Hepatocyte (in vitro differentiated cells): Measurements from ENCODE around the gene TUBGCP2. TPM values are rescaled to one million over a fixed set of nuclear protein-coding genes. Genes with fewer than 3 reads are reported as not detected.

ENCODE experiments used
- DNase-seq: peaks from one replicate; pipeline ENCODE4 v3.0.0-alpha.2; 2016; ENCODE audit warnings: low spot score
- H2AFZ ChIP-seq: fragments of 200-600 bp; sonication (generic); 2 replicates; pipeline ENCODE4 v1.6.0; 2016; ENCODE audit warnings: antibody characterized with exemption, mild to moderate bottlenecking
- H3K27ac ChIP-seq: fragments of 200-600 bp; sonication (generic); 2 replicates; pipeline ENCODE4 v1.5.1; 2016; ENCODE audit warnings: mild to moderate bottlenecking
- H3K27me3 ChIP-seq: fragments of 200-600 bp; sonication (generic); 2 replicates; pipeline ENCODE4 v1.6.1; 2016
- H3K36me3 ChIP-seq: fragments of 200-600 bp; sonication (generic); replicated peaks from 2 replicates; pipeline ENCODE4 v1.5.1; 2016; ENCODE audit warnings: low read depth; ENCODE audit not compliant: insufficient read depth
- H3K4me1 ChIP-seq: fragments of 200-600 bp; sonication (generic); 2 replicates; pipeline ENCODE4 v1.5.1; 2016; ENCODE audit warnings: mild to moderate bottlenecking, moderate library complexity; ENCODE audit not compliant: insufficient read depth
- H3K4me2 ChIP-seq: fragments of 200-600 bp; sonication (generic); 2 replicates; pipeline ENCODE4 v1.6.0; 2016
- H3K4me3 ChIP-seq: fragments of 200-600 bp; sonication (generic); 2 replicates; pipeline ENCODE4 v1.5.1; 2016; ENCODE audit warnings: mild to moderate bottlenecking
- H3K79me2 ChIP-seq: fragments of 200-600 bp; sonication (generic); 2 replicates; pipeline ENCODE4 v1.6.0; 2017; ENCODE audit warnings: mild to moderate bottlenecking
- H3K9me2 ChIP-seq: fragments of 200-600 bp; sonication (generic); replicated peaks from 2 replicates; pipeline ENCODE4 v1.6.0; 2017; ENCODE audit warnings: mild to moderate bottlenecking; ENCODE audit not compliant: insufficient read depth
- H3K9me3 ChIP-seq: fragments of 200-600 bp; sonication (generic); 2 replicates; pipeline ENCODE4 v1.5.1; 2016; ENCODE audit warnings: low read depth, mild to moderate bottlenecking
- H4K20me1 ChIP-seq: fragments of 200-600 bp; sonication (generic); 2 replicates; pipeline ENCODE4 v1.6.0; 2016; ENCODE audit warnings: mild to moderate bottlenecking; ENCODE audit not compliant: insufficient read depth, poor library complexity, severe bottlenecking
- CTCF ChIP-seq: fragments of 200-600 bp; sonication (generic); IDR thresholded peaks from 2 replicates; pipeline ENCODE4 v1.5.1; 2016; ENCODE audit warnings: antibody characterized with exemption, mild to moderate bottlenecking; ENCODE audit not compliant: poor library complexity
- EZH2 ChIP-seq: fragments of 200-600 bp; sonication (generic); IDR thresholded peaks from 2 replicates; pipeline ENCODE4 v1.6.1; 2016; ENCODE audit warnings: antibody characterized with exemption, mild to moderate bottlenecking, borderline replicate concordance
- EZH2phosphoT487 ChIP-seq: fragments of 200-600 bp; sonication (generic); IDR thresholded peaks from one replicate; pipeline ENCODE4 v1.6.1; 2018; ENCODE audit warnings: antibody characterized with exemption, mild to moderate bottlenecking, low read depth, moderate library complexity; ENCODE audit not compliant: unreplicated experiment, severe bottlenecking
- WGBS: methylation state at CpG from one replicate; pipeline ENCODE4 v1.1.6; 2016; ENCODE audit warnings: low lambda C conversion rate; ENCODE audit errors: missing lambda C conversion rate; 5-methylcytosine and 5-hydroxymethylcytosine counted together
- polyA plus RNA-seq: library from polyadenylated mRNA; unstranded; fragments of >200 nt; fragmentation: Nextera tagmentation; extraction: Ambion mirVana; gene quantifications from 2 replicates; pipeline ENCODE4 v1.2.1, GENCODE V29; 2016
- total RNA-seq: library from RNA; depleted of rRNA; stranded (reverse); fragments of >200 nt; gene quantifications from 2 replicates; pipeline ENCODE4 v1.2.3, GENCODE V29; 2014

TUBGCP2 gene
- total and polyA plus RNA-seq, 2 experiments from 2014 or later, result 44.8 to 51.5 TPM

GRCh38 chr10:133328358-133329343 is 20.0 kb upstream of the TUBGCP2 start:
- Histone ChIP-seq H3K4me2 (no peak overlapping the region), H4K20me1 (no peaks in the 10 kb centered on the region), H3K4me1 (peaks cover 3% of the 10 kb centered on the region), H3K27ac (no peak overlapping the region), H3K9me2 (no peaks in the 10 kb centered on the region), H3K4me3 (no peak overlapping the region), H3K36me3 (no peaks in the 10 kb centered on the region), H3K27me3 (peaks cover 52% of the 10 kb centered on the region), H3K9me3 (no peaks in the 10 kb centered on the region), H3K79me2 (no peaks in the 10 kb centered on the region), H2AFZ (no peak overlapping the region)
- no peak for DNase-seq
- TF ChIP-seq EZH2phosphoT487, result no peak
- no peak for TF ChIP-seq EZH2
- no peak for TF ChIP-seq CTCF
- WGBS, result 86% methylated on average over 15 of the region's 15 CpGs

GRCh38 chr10:133327651-133328357 is 19.1 kb upstream of the TUBGCP2 start:
- TF ChIP-seq CTCF (no peak), EZH2phosphoT487 (no peak), EZH2 (no peak)
- H3K9me3 ChIP-seq, result no peaks in the 10 kb centered on the region
- no peak overlapping the region for H3K27ac ChIP-seq
- peaks cover 3% of the 10 kb centered on the region for H3K4me1 ChIP-seq
- no peaks in the 10 kb centered on the region for H3K36me3 ChIP-seq
- no peak for DNase-seq
- H3K4me2 ChIP-seq, result no peak overlapping the region
- WGBS, result 65% methylated on average over 11 of the region's 12 CpGs
- H3K9me2 ChIP-seq, result no peaks in the 10 kb centered on the region
- no peak overlapping the region for H3K4me3 ChIP-seq
- H3K79me2 ChIP-seq, result no peaks in the 10 kb centered on the region
- H3K27me3 ChIP-seq, result peaks cover 50% of the 10 kb centered on the region
- H4K20me1 ChIP-seq, result no peaks in the 10 kb centered on the region
- no peak overlapping the region for H2AFZ ChIP-seq

- H3K36me3 ChIP-seq, result no peaks in the 10 kb centered on the region
- 66% methylated on average over 27 of the region's 28 CpGs for WGBS
- no peak overlapping the region for H3K4me2 ChIP-seq
Measured at GRCh38 chr10:133326745-133327650, 18.3 kb upstream of the TUBGCP2 start.

More at GRCh38 chr10:133326745-133327650, 18.3 kb upstream of the TUBGCP2 start:
- Histone ChIP-seq H3K79me2 (no peaks in the 10 kb centered on the region), H3K9me3 (no peaks in the 10 kb centered on the region), H4K20me1 (no peaks in the 10 kb centered on the region), H3K4me1 (peaks cover 3% of the 10 kb centered on the region), H3K27ac (no peak overlapping the region), H2AFZ (no peak overlapping the region), H3K9me2 (no peaks in the 10 kb centered on the region), H3K4me3 (no peak overlapping the region), H3K27me3 (peaks cover 42% of the 10 kb centered on the region)
- DNase-seq, result no peak
- TF ChIP-seq EZH2, result no peak
- no peak for TF ChIP-seq CTCF
- no peak for TF ChIP-seq EZH2phosphoT487
